ENCODE results near the gene LDLRAD4.

The LDLRAD4 gene

GRCh38 chr18:13514558-13514957, 296.0 kb downstream of the LDLRAD4 start:
- Histone ChIP-seq H3K4me3 (ENCODE audit: low read depth, low read length) (0 out of 2 replicates have a peak overlapping the region, but pooled peaks have one; percentile 6), H3K27ac (peak overlapping the region; percentile 40), H3K27me3 (ENCODE audit: insufficient read depth, low read depth, severe bottlenecking) (no peaks in the 10 kb centered on the region), H3K9me3 (ENCODE audit: severe bottlenecking) (peaks cover 6% of the 10 kb centered on the region), H3K36me3 (no peaks in the 10 kb centered on the region)
- DNase-seq: peak; percentile 81
- no peak for TF ChIP-seq CTCF (IDR thresholded peaks at IDR 0.05; ENCODE audit: low read depth, low read length)

- no peaks in the 10 kb centered on the region for H3K36me3 ChIP-seq
Measured at GRCh38 chr18:13516855-13517254, 298.3 kb downstream of the LDLRAD4 start.

DNA sequence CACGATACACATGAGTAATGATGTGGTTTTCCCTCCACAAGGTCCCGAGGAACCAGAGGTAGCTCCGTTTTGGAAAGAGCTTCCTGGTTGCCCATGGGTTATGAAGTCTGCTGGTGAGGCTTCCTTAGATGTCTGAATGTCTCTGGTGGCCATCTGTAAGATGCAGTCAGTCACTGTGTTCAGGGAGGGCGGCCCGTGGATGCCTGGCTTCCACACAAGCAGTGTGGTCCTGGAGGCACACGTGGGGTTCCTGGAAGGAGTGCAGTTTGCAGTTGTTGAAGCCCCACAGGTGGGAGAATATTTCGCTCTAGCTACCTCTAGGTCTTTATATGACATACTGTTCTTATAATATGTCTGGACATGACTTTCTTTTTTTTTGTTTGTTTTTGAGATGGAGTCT, 298.8 kb downstream of the LDLRAD4 start:
- Histone ChIP-seq H3K36me3 (no peaks in the 10 kb centered on the region), H3K9me3 (ENCODE audit: severe bottlenecking) (peaks cover 6% of the 10 kb centered on the region), H3K27ac (no peak overlapping the region), H3K4me3 (ENCODE audit: low read depth, low read length) (no peak overlapping the region), H3K27me3 (ENCODE audit: insufficient read depth, low read depth, severe bottlenecking) (no peaks in the 10 kb centered on the region)
- TF ChIP-seq CTCF (IDR thresholded peaks at IDR 0.05; ENCODE audit: low read depth, low read length): no peak
- no peak for DNase-seq

More at GRCh38 chr18:13516855-13517254, 298.3 kb downstream of the LDLRAD4 start:
- TF ChIP-seq CTCF (IDR thresholded peaks at IDR 0.05; ENCODE audit: low read depth, low read length): no peak
- H3K27ac ChIP-seq: no peak overlapping the region
- H3K9me3 ChIP-seq (ENCODE audit: severe bottlenecking): peaks cover 6% of the 10 kb centered on the region
- no peak for DNase-seq
- H3K27me3 ChIP-seq (ENCODE audit: insufficient read depth, low read depth, severe bottlenecking): no peaks in the 10 kb centered on the region
- no peak overlapping the region for H3K4me3 ChIP-seq (ENCODE audit: low read depth, low read length)

DNA sequence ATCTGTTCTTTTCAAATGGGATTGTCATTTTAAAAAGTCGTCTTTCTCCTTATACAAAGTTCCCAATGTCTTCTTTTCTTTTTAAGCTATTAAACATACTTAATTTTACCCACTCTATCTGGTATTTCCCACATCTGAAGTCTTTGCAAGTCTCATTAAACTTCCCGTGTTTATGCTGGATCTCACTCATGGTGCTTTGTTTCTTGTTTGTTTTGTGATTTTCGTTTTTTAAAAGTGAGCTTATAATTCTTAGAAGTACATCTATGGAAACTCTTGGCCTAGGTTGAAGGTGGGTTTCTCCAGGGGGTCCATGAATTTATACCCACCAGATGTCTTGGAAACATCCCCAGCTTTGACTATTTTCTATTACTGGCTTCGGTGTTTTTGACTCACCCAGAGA, 299.8 kb downstream of the LDLRAD4 start:
- Histone ChIP-seq H3K27ac (no peak overlapping the region), H3K27me3 (ENCODE audit: insufficient read depth, low read depth, severe bottlenecking) (no peaks in the 10 kb centered on the region), H3K9me3 (ENCODE audit: severe bottlenecking) (peaks cover 6% of the 10 kb centered on the region), H3K36me3 (no peaks in the 10 kb centered on the region), H3K4me3 (ENCODE audit: low read depth, low read length) (no peak overlapping the region)
- DNase-seq: no peak
- TF ChIP-seq CTCF (IDR thresholded peaks at IDR 0.05; ENCODE audit: low read depth, low read length): no peak

- Histone ChIP-seq H3K27me3 (ENCODE audit: insufficient read depth, low read depth, severe bottlenecking) (no peaks in the 10 kb centered on the region), H3K36me3 (no peaks in the 10 kb centered on the region), H3K4me3 (ENCODE audit: low read depth, low read length) (no peak overlapping the region), H3K9me3 (ENCODE audit: severe bottlenecking) (peaks cover 6% of the 10 kb centered on the region), H3K27ac (no peak overlapping the region)
- DNase-seq: no peak
- no peak for TF ChIP-seq CTCF (IDR thresholded peaks at IDR 0.05; ENCODE audit: low read depth, low read length)
Measured at GRCh38 chr18:13520306-13520705, 301.7 kb downstream of the LDLRAD4 start.

DNA sequence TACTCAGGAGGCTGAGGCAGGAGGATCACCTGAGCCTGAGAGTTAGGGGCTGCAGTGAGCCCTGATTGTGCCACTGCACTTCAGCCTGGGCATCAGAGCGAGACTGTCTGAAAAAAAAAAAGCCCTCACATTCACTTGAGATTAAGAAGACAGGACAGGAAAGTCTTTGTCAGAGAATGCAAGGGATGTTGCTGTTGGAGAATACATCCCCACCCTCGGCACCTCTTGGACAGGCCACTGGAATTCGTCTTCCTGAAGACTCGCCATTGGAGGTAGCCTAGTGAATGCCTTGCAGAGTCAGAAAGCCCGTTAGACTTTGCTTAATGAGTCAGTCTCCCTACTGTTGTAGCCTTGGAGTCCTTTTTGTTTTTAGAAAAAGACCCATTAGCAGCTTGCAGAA, 302.2 kb downstream of the LDLRAD4 start:
- no peak for DNase-seq
- no peaks in the 10 kb centered on the region for H3K36me3 ChIP-seq
- H3K4me3 ChIP-seq (ENCODE audit: low read depth, low read length): no peak overlapping the region
- no peak for TF ChIP-seq CTCF (IDR thresholded peaks at IDR 0.05; ENCODE audit: low read depth, low read length)
- peaks cover 6% of the 10 kb centered on the region for H3K9me3 ChIP-seq (ENCODE audit: severe bottlenecking)
- no peak overlapping the region for H3K27ac ChIP-seq
- H3K27me3 ChIP-seq (ENCODE audit: insufficient read depth, low read depth, severe bottlenecking): no peaks in the 10 kb centered on the region

All from WERI-Rb-1 (cell line).